Heart right ventricle (tissue), 16 donors: ENCODE data around the gene CHPF2. TPM values are rescaled to one million over a fixed set of nuclear protein-coding genes. Genes with fewer than 3 reads are reported as not detected.
A peak's percentile ranks its signal among the peaks of the same experiment; 100 is the strongest.

ENCODE experiments used
- ATAC-seq, 8 donors: fragments of 200-7000 bp; cut with Tn5 transposase; one replicate each; pipeline ENCODE4 v1.9.1; 2020; ENCODE audit warnings: mild to moderate bottlenecking in 8 of 8, moderate library complexity in 8 of 8, moderate number of reproducible peaks in 1 of 8
- DNase-seq, 2 donors: peaks; one replicate each; pipeline ENCODE4 v3.0.0-alpha.2; 2020
- H3K27ac ChIP-seq, 10 donors: fragments of 200-600 bp; sonication (generic) in 2 of 10; one replicate each; pipeline versions ENCODE4 v1.5.0 to v1.8.0; 2020 to 2022; ENCODE audit warnings: mild to moderate bottlenecking in 3 of 10
- H3K27me3 ChIP-seq, 7 donors: fragments of 200-600 bp; one replicate each; pipeline ENCODE4 v1.8.0; 2021 to 2022; ENCODE audit warnings: mild to moderate bottlenecking in 2 of 7
- H3K36me3 ChIP-seq, 9 donors: fragments of 200-600 bp; sonication (generic) in 1 of 9; one replicate each; pipeline versions ENCODE4 v1.5.0 to v1.8.0; 2020 to 2022; ENCODE audit warnings: mild to moderate bottlenecking in 2 of 9
- H3K4me1 ChIP-seq, 9 donors: fragments of 200-600 bp; sonication (generic) in 1 of 9; one replicate each; pipeline versions ENCODE4 v1.5.0 to v1.8.0; 2020 to 2022; ENCODE audit warnings: mild to moderate bottlenecking in 4 of 9
- H3K4me3 ChIP-seq, 10 donors: fragments of 200-600 bp; sonication (generic) in 2 of 10; one replicate each; pipeline versions ENCODE4 v1.5.0 to v1.8.0; 2020 to 2022; ENCODE audit warnings: mild to moderate bottlenecking in 7 of 10, moderate library complexity in 2 of 10
- H3K9me3 ChIP-seq, 11 donors: fragments of 200-600 bp in 10 of 11; sonication (generic) in 2 of 11; one replicate each; pipeline versions ENCODE4 v1.5.0 to v1.8.0; 2013 to 2022; ENCODE audit warnings: mild to moderate bottlenecking in 2 of 11, control low read depth in 1 of 11, moderate library complexity in 1 of 11
- WGBS, 2 donors: extraction: QIAGEN DNeasy Blood & Tissue Kit; methylation state at CpG; one replicate each; pipeline ENCODE4 v1.1.7; 2013; ENCODE audit warnings: inconsistent platforms in 1 of 2; 5-methylcytosine and 5-hydroxymethylcytosine counted together
- intact Hi-C, 10 donors: fragments of 100-400 bp; cut with DNase I; formaldehyde crosslinking; loops; one replicate each; pipeline versions ENCODE4 v1.11.1 to v1.14.2; 2022
- polyA plus RNA-seq, 2 donors: library from polyadenylated mRNA; stranded (reverse); fragments of 200-250 nt; gene quantifications; one replicate each; pipeline ENCODE4 v1.2.3, GENCODE V29; 2013
- total RNA-seq, 10 donors: library from RNA; stranded (reverse); fragmentation: NEBNext Ultra II Directional in 3 of 10; extraction: Animal tissue kit (Norgen Biotek cat#: 25700) in 3 of 10; gene quantifications; one replicate each; pipeline versions ENCODE4 v1.2.1 to v1.2.4, GENCODE V29; 2021 to 2023
- TF ChIP-seq, protein P1 (sequence below), 9 donors: fragments of 200-600 bp; sonication (generic) in 2 of 9; IDR thresholded peaks; one replicate each; pipeline versions ENCODE4 v1.5.0 to v1.8.0; 2021 to 2022; ENCODE audit warnings: antibody characterized with exemption in 9 of 9, mild to moderate bottlenecking in 5 of 9, moderate library complexity in 1 of 9
- donor health status: Arrhythmogenic right ventricular cardiomyopathy.
- donor health status: ischemic (EF 13 %, LVEDD 7.1; RV severe dilation, severe dysfunction).
- donor health status: healthy with polysubstance abuse.
- donor health status: DM: no; HTN: yes; CAD: no.
- donor health status: DM: no; HTN: no; CAD: no.
- donor health status: ischemic (EF 25% LVEDD 6.9; RV normal size, moderate dysfunction).
- donor health status: ischemic (EF 25% LVEDD 5.7; RV mildly dilated, moderate dysfunction).
- donor health status: healthy.
- donor health status: DM: yes; HTN: yes; CAD: no.
- donor health status: Ischemic cardiomyopathy.
- donor health status: ischemic (EF 35%, LVEDD 5.7; RV mildly dilated, moderate dysfunction).
- donor health status: nonischemic (EF 11% LVEDD 7.7; RV severe dilation, severe dysfunction).
- donor health status: DM: yes; HTN: yes; CAD: no.
- donor health status: PGD.
- donor health status: ischemic (EF 29% LVEDD 5.4; RV normal size, mild dysfunction).
- donor health status: nonischemic (EF 23%, LVEDD 6.1; RV moderate dilation, normal function).

CHPF2 gene
- total and polyA plus RNA-seq, 12 donors, result 12.1 to 22.4 (median 18.5) TPM

DNA sequence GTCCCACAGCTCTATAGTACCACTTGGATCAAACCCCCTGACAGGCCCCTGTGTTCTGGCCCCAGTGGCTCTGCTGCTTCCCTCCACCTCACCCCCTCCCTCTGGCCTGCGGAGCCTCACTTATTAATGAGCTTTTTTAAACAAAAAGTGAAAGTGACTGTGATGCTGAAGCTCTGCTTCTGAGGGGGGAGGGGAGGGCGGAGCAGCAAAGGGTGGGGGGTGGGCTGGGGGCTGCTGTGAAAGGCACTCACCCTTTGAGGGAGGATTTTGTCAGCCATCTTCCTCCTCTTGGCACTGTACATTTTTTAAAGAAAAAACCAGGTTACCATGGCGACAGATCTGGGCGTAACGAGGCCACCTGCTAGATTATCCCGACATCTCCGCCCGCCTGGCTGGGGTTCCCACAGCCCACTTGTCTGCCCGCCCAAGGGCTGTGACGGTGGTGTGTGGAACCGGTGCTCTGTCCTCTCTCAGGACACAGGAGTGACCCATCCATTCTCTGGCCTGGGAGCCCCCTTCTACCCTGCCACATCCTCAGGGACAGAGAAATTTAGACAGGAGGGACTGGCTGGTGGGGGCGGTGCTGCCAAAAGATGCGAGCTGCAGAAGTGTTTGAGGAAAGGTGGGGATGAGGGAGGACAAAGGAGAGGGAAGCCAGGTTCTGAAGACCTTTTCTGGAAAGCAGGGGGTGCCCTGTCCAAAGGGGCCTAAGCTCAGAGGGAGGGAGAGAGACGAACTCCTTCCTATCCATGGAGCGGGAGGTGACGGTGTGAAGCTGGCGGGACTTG is 11.3 kb downstream of the CHPF2 start:
- WGBS, 2 donors, result 54 to 65% methylated on average over 17 of the region's 17 CpGs
- H3K27me3 ChIP-seq, result peaks cover 0 to 47% (median 6%) of the 10 kb centered on the region in 7 donors
- H3K36me3 ChIP-seq, result peaks cover 0 to 45% (median 16%) of the 10 kb centered on the region in 9 donors
- DNase-seq (no peak), ATAC-seq (no peak)
- intact Hi-C loops, result loop anchor here in 9 of 10 donors (1.0 to 10.0 kb wide), 8 partner anchors 59 to 121 kb away; partner anchors contain the start of gene ASB10 (in 1 of the 9)
- H3K27ac ChIP-seq, result peak overlapping the region in 1 of 10 donors; percentile 15
- H3K9me3 ChIP-seq, result no peaks in the 10 kb centered on the region
- peak overlapping the region in 6 of 10 donors; percentile 10 to 34 (median 20) for H3K4me3 ChIP-seq
- TF ChIP-seq, protein P1, sequence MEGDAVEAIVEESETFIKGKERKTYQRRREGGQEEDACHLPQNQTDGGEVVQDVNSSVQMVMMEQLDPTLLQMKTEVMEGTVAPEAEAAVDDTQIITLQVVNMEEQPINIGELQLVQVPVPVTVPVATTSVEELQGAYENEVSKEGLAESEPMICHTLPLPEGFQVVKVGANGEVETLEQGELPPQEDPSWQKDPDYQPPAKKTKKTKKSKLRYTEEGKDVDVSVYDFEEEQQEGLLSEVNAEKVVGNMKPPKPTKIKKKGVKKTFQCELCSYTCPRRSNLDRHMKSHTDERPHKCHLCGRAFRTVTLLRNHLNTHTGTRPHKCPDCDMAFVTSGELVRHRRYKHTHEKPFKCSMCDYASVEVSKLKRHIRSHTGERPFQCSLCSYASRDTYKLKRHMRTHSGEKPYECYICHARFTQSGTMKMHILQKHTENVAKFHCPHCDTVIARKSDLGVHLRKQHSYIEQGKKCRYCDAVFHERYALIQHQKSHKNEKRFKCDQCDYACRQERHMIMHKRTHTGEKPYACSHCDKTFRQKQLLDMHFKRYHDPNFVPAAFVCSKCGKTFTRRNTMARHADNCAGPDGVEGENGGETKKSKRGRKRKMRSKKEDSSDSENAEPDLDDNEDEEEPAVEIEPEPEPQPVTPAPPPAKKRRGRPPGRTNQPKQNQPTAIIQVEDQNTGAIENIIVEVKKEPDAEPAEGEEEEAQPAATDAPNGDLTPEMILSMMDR (IDR thresholded peaks at IDR 0.05), result no peak
- peaks cover 16 to 74% (median 55%) of the 10 kb centered on the region in 9 donors for H3K4me1 ChIP-seq

DNA sequence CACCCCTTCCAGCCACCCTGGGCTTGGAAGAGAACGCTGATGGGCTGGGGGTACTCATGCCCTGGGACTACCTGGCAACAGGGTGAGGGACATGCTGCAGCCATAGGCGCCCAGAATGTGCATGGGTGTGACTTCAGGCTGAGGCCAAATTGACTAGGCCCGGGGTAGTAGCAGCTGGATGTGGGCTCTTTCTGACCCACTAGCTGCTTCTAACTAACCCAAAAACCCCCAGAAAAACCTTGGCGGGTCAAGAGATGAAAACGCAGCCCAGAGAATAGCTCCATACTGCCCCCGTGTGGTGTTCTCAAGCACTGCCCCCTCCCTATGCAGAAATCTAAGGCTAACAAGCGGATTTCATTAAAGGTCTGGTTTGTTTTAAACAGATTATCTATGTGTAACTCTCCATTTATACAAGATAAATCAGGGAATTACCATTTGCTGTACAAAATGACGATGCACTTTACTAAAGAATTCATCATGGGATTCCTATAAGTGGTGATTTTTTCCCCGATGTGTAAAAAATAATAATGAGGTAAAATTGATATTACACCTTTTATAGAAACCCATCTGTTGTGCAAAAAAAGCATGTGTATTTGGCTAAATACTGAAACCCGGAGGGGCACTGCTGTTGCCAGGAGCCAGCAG is 12.0 kb downstream of the CHPF2 start:
- Histone ChIP-seq H3K27me3 (peaks cover 0 to 47% (median 6%) of the 10 kb centered on the region in 7 donors), H3K36me3 (peaks cover 0 to 38% (median 9%) of the 10 kb centered on the region in 9 donors), H3K4me1 (peaks cover 16 to 79% (median 61%) of the 10 kb centered on the region in 9 donors), H3K9me3 (no peaks in the 10 kb centered on the region), H3K4me3 (peak overlapping the region in 1 of 10 donors; percentile 38), H3K27ac (peak overlapping the region in 1 of 10 donors; percentile 35)
- 30 to 33% methylated on average over 10 of the region's 10 CpGs for WGBS, 2 donors
- TF ChIP-seq, protein P1 (IDR thresholded peaks at IDR 0.05), result peak; percentile 68 to 90 (median 86)
- intact Hi-C loops, result loop anchor here in 9 of 10 donors (1.0 to 10.0 kb wide), 7 partner anchors 58 to 122 kb away; partner anchors contain the start of gene ASB10 (in 1 of the 9)
- ATAC-seq (no peak), DNase-seq (no peak)

DNA sequence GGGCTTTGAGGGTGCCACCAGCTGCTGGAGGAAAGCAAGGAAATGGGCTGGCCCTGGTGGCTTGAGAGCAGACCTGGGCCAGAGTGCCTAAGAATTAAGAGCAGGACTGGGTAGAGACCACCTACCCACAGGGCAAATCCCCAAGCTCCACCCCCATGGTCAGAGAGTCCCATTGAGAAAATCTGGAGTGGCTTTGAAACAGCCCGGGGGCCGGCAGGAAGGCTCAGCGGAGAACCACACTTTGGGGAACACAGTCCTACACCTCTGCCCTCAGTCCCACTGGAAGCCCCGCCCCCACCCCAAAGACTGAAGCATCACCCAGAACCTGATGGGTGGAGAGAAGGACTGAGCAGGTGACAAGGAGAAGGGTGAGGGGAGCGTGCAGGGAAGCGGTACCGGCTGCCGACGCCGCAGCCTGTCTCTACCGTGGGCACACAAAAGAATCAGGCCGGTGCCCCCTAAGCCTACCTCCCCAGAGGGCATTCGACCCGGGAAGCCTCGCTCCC is 12.6 kb downstream of the CHPF2 start:
- peaks cover 0 to 32% (median 7%) of the 10 kb centered on the region in 9 donors for H3K36me3 ChIP-seq
- DNase-seq, result no peak
- peaks cover 0 to 48% (median 6%) of the 10 kb centered on the region in 7 donors for H3K27me3 ChIP-seq
- H3K4me3 ChIP-seq, result peak overlapping the region in 9 of 10 donors; percentile 17 to 75 (median 39)
- 16 to 20% methylated on average over 15 of the region's 15 CpGs for WGBS, 2 donors
- peaks cover 16 to 83% (median 67%) of the 10 kb centered on the region in 9 donors for H3K4me1 ChIP-seq
- ATAC-seq, result no peak
- H3K9me3 ChIP-seq, result no peaks in the 10 kb centered on the region
- intact Hi-C loops, result loop anchor here in 9 of 10 donors (1.0 to 10.0 kb wide), 8 partner anchors 57 to 123 kb away; partner anchors contain the start of gene ASB10 (in 1 of the 9)
- H3K27ac ChIP-seq, result peak overlapping the region in 7 of 10 donors; percentile 20 to 98 (median 96)
- TF ChIP-seq, protein P1 (IDR thresholded peaks at IDR 0.05), result no peak
